GM23248 (cell line): ENCODE measurements around the gene USP25. TPM values are rescaled to one million over a fixed set of nuclear protein-coding genes. Genes with fewer than 3 reads are reported as not detected.

Experiments used
- DNase-seq: peaks from one replicate; pipeline ENCODE4 v3.0.0-alpha.2; 2015
- H2AFZ ChIP-seq: fragments of 200-600 bp; sonication (generic); 2 replicates; pipeline ENCODE4 v1.6.1; 2016; ENCODE audit warnings: antibody characterized with exemption
- H3F3A ChIP-seq: fragments of 200-600 bp; sonication (generic); 2 replicates; pipeline ENCODE4 v1.6.1; 2016; ENCODE audit warnings: mild to moderate bottlenecking, antibody characterized with exemption, mixed run types; ENCODE audit not compliant: insufficient read depth
- H3K27ac ChIP-seq: fragments of 200-600 bp; sonication (generic); 2 replicates; pipeline ENCODE4 v1.5.1; 2016; ENCODE audit warnings: mild to moderate bottlenecking
- H3K27me3 ChIP-seq: fragments of 200-600 bp; sonication (generic); replicated peaks from 2 replicates; pipeline ENCODE4 v1.6.1; 2016; ENCODE audit warnings: mild to moderate bottlenecking; ENCODE audit not compliant: insufficient read depth
- H3K36me3 ChIP-seq: fragments of 200-600 bp; sonication (generic); 2 replicates; pipeline ENCODE4 v1.6.1; 2016; ENCODE audit warnings: low read depth, mild to moderate bottlenecking
- H3K4me1 ChIP-seq: fragments of 200-600 bp; sonication (generic); 2 replicates; pipeline ENCODE4 v1.6.1; 2016; ENCODE audit warnings: mild to moderate bottlenecking; ENCODE audit not compliant: insufficient read depth
- H3K4me2 ChIP-seq: fragments of 200-600 bp; sonication (generic); one replicate; pipeline ENCODE4 v1.6.1; 2016; ENCODE audit warnings: mild to moderate bottlenecking; ENCODE audit not compliant: unreplicated experiment
- H3K4me3 ChIP-seq: fragments of 200-600 bp; sonication (generic); 2 replicates; pipeline ENCODE4 v1.5.1; 2016; ENCODE audit warnings: mild to moderate bottlenecking
- H3K79me2 ChIP-seq: fragments of 200-600 bp; sonication (generic); 2 replicates; pipeline ENCODE4 v1.6.1; 2016; ENCODE audit warnings: mild to moderate bottlenecking; ENCODE audit not compliant: insufficient read depth
- H3K9ac ChIP-seq: fragments of 200-600 bp; sonication (generic); 2 replicates; pipeline ENCODE4 v1.6.1; 2016; ENCODE audit warnings: mild to moderate bottlenecking
- H3K9me2 ChIP-seq: fragments of 200-600 bp; sonication (generic); 2 replicates; pipeline ENCODE4 v1.6.1; 2016; ENCODE audit warnings: mixed run types, mild to moderate bottlenecking, moderate library complexity; ENCODE audit not compliant: insufficient read depth
- H3K9me3 ChIP-seq: fragments of 200-600 bp; sonication (generic); one replicate; pipeline ENCODE4 v1.6.1; 2017; ENCODE audit warnings: low read depth
- H4K20me1 ChIP-seq: fragments of 200-600 bp; sonication (generic); 2 replicates; pipeline ENCODE4 v1.6.0; 2016; ENCODE audit not compliant: insufficient read depth
- EZH2 ChIP-seq: fragments of 200-600 bp; sonication (generic); IDR thresholded peaks from 2 replicates; pipeline ENCODE4 v1.6.1; 2018; ENCODE audit warnings: antibody characterized with exemption, mild to moderate bottlenecking; ENCODE audit not compliant: insufficient read depth, poor library complexity, severe bottlenecking
- EZH2phosphoT487 ChIP-seq: fragments of 200-600 bp; sonication (generic); IDR thresholded peaks from 2 replicates; pipeline ENCODE4 v1.6.1; 2018; ENCODE audit warnings: antibody characterized with exemption, moderate library complexity, mild to moderate bottlenecking, low read depth; ENCODE audit not compliant: insufficient read depth
- WGBS, 2 experiments: methylation state at CpG; one replicate each; pipeline ENCODE4 v1.1.6; 2015 to 2017; ENCODE audit warnings: low lambda C conversion rate in 2 of 2, low coverage in 1 of 2; ENCODE audit errors: missing lambda C conversion rate in 2 of 2; 5-methylcytosine and 5-hydroxymethylcytosine counted together
- in situ Hi-C: fragments of 300-500 bp; cut with MboI; formaldehyde crosslinking; loops from 2 replicates; pipeline ENCODE4 v1.15.0; 2020
- polyA plus RNA-seq: library from polyadenylated mRNA; unstranded; fragments of >200 nt; fragmentation: Nextera tagmentation; extraction: Ambion mirVana; gene quantifications from 2 replicates; pipeline ENCODE4 v1.2.1, GENCODE V29; 2016
- total RNA-seq: library from RNA; depleted of rRNA; stranded (reverse); fragments of >200 nt; shearing (Covaris generic); gene quantifications from 2 replicates; pipeline ENCODE4 v1.2.3, GENCODE V29; 2014

The USP25 gene
- total and polyA plus RNA-seq, 2 experiments from 2014 or later: 5.8 to 41.5 TPM

- in situ Hi-C loops: no loop called here
- Histone ChIP-seq H3K4me3 (no peak overlapping the region), H2AFZ (no peak overlapping the region), H3K79me2 (no peaks in the 10 kb centered on the region; the same call in 1 of the 2 replicates), H3K36me3 (no peaks in the 10 kb centered on the region), H4K20me1 (no peaks in the 10 kb centered on the region), H3K9ac (no peak overlapping the region), H3K27ac (no peak overlapping the region), H3K4me1 (0 out of 2 replicates have a peak, but pooled peaks cover 5% of the 10 kb centered on the region), H3K4me2 (no peak overlapping the region), H3K9me2 (no peaks in the 10 kb centered on the region; the same call in 1 of the 2 replicates), H3K27me3 (no peaks in the 10 kb centered on the region), H3K9me3 (no peaks in the 10 kb centered on the region), H3F3A (no peaks in the 10 kb centered on the region)
- DNase-seq: no peak
- WGBS, 2 experiments: 98 to 100% methylated on average over 3 of the region's 3 CpGs
- no peak for TF ChIP-seq EZH2
- no peak for TF ChIP-seq EZH2phosphoT487
Measured at GRCh38 chr21:15797577-15798363, 68.0 kb downstream of the USP25 start.

GRCh38 chr21:15801352-15801863 lies 71.6 kb downstream of the USP25 start:
- no peak overlapping the region for H3K4me2 ChIP-seq
- no peak overlapping the region for H2AFZ ChIP-seq
- H3K9me3 ChIP-seq: no peaks in the 10 kb centered on the region
- H3K4me1 ChIP-seq: no peaks in the 10 kb centered on the region
- no peak for DNase-seq
- H3K9ac ChIP-seq: no peak overlapping the region
- in situ Hi-C loops: loop anchor here (25.0 kb wide), 1 partner anchor 1414 kb away; the partner anchor contains the start of gene HSPA13
- H3K27me3 ChIP-seq: no peaks in the 10 kb centered on the region
- H3K36me3 ChIP-seq: no peaks in the 10 kb centered on the region
- H3K79me2 ChIP-seq: no peaks in the 10 kb centered on the region
- no peaks in the 10 kb centered on the region for H4K20me1 ChIP-seq
- 97 to 98% methylated on average over 3 of the region's 3 CpGs for WGBS, 2 experiments
- no peaks in the 10 kb centered on the region for H3K9me2 ChIP-seq
- no peak for TF ChIP-seq EZH2
- TF ChIP-seq EZH2phosphoT487: no peak
- H3K4me3 ChIP-seq: no peak overlapping the region
- no peaks in the 10 kb centered on the region for H3F3A ChIP-seq
- no peak overlapping the region for H3K27ac ChIP-seq

- no peaks in the 10 kb centered on the region for H3K36me3 ChIP-seq
- TF ChIP-seq EZH2 (no peak), EZH2phosphoT487 (no peak)
- no peaks in the 10 kb centered on the region for H3K9me2 ChIP-seq
- H3K4me1 ChIP-seq: peaks cover 5% of the 10 kb centered on the region; the same call in 1 of the 2 replicates
- no peaks in the 10 kb centered on the region for H4K20me1 ChIP-seq
- no peak overlapping the region for H3K4me2 ChIP-seq
- no peak overlapping the region for H3K9ac ChIP-seq
- no peaks in the 10 kb centered on the region for H3F3A ChIP-seq
- no peak for DNase-seq
- H2AFZ ChIP-seq: no peak overlapping the region
- no peak overlapping the region for H3K27ac ChIP-seq
- 96 to 97% methylated on average over 4 of the region's 4 CpGs for WGBS, 2 experiments
- H3K27me3 ChIP-seq: no peaks in the 10 kb centered on the region
- in situ Hi-C loops: loop anchor here (25.0 kb wide), 1 partner anchor 1417 kb away; the partner anchor contains the start of gene HSPA13
- H3K9me3 ChIP-seq: no peaks in the 10 kb centered on the region
- no peak overlapping the region for H3K4me3 ChIP-seq
- H3K79me2 ChIP-seq: no peaks in the 10 kb centered on the region
Measured at GRCh38 chr21:15804247-15805005, 74.6 kb downstream of the USP25 start.

- in situ Hi-C loops: loop anchor here (25.0 kb wide), 1 partner anchor 1422 kb away; the partner anchor contains the start of gene HSPA13
Measured at GRCh38 chr21:15809065-15809464, 79.3 kb downstream of the USP25 start.

More at GRCh38 chr21:15809065-15809464, 79.3 kb downstream of the USP25 start:
- no peak overlapping the region for H3K27ac ChIP-seq
- H3K9me2 ChIP-seq: no peaks in the 10 kb centered on the region
- no peak overlapping the region for H3K4me2 ChIP-seq
- no peak overlapping the region for H2AFZ ChIP-seq
- 98 to 99% methylated on average over 7 of the region's 7 CpGs for WGBS, 2 experiments
- H3K4me1 ChIP-seq: peaks cover 17% of the 10 kb centered on the region; the same call in 1 of the 2 replicates
- DNase-seq: no peak
- no peak overlapping the region for H3K9ac ChIP-seq
- no peaks in the 10 kb centered on the region for H4K20me1 ChIP-seq
- H3K79me2 ChIP-seq: 0 out of 2 replicates have a peak, but pooled peaks cover 8% of the 10 kb centered on the region
- no peaks in the 10 kb centered on the region for H3K27me3 ChIP-seq
- no peaks in the 10 kb centered on the region for H3K36me3 ChIP-seq
- H3K9me3 ChIP-seq: no peaks in the 10 kb centered on the region
- no peak overlapping the region for H3K4me3 ChIP-seq
- no peak for TF ChIP-seq EZH2phosphoT487
- TF ChIP-seq EZH2: no peak
- H3F3A ChIP-seq: no peaks in the 10 kb centered on the region
